Fibroblast of the conjunctiva (primary cell): ENCODE results near the gene WNT5A.

Experiments used
- DNase-seq: peaks from one replicate; pipeline ENCODE4 v3.0.0-alpha.2; 2010; ENCODE audit warnings: low read depth

The WNT5A gene

GRCh38 chr3:55486857-55487380 lies at the start of gene WNT5A:
TSS of gene WNT5A (minus strand) at chr3:55487306. CDS start at chr3:55486985, 321 bp downstream.
- DNase-seq: no peak

GRCh38 chr3:55534876-55535275 lies 47.8 kb upstream of the WNT5A start:
- no peak for DNase-seq

DNA sequence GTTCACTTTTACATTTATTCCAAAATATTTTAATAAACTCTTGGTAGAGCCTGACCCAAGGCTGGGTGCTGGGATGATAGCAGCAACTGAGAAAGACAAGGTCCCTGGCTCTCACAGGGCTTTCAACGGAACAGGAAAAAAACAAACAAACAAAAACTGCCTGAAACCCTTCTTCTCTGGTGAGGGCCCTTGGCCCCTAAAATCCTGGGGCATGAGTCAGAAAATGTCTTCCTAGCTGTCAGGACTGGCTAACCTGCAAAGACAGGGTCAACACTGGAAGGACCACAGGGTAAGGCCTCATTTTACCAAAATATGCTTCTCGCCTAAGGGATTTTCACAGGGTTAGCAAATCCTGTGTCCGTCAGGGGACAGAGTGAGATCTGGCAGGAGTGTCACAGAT lies 45.7 kb upstream of the WNT5A start:
- DNase-seq: no peak

DNA sequence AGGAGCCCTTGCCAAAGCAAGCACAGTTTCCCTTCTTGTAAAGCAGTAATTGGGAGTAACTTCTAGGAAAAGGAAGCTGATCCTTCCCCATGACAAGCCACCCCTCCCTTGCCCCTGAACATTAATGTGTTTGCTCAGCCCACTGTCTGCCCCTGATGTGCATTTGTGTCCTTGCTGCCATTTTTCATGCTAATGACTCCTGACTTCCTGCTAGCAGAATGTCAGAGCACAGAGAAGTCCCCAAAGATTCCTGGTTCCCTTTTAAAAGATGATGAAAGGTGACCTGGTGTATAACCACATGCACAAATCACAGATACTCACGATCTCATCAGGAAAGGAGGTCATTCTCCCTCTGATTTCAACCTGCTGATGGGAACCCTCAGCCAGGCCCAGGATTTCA lies 44.2 kb upstream of the WNT5A start:
- DNase-seq: no peak

DNA sequence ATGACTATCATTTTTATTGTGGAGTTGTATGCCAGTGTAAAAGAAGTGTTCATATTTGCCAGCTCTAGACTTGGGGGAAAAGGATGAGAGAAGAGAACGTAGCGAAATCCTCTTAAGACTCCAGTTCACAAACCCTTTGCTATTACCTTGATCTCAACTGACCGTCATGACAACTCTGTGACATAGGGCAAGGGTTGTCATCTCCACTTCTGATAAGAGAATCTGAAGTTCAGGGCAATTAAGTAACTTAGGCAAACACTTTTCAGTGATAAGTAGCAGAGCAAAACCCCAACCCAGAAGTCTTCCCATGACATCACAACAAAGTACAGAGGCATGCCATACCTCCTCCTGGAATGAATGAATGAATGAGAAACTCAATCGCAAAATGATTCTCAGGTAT lies 40.3 kb upstream of the WNT5A start:
- no peak for DNase-seq

GRCh38 chr3:55526332-55527030 lies 39.4 kb upstream of the WNT5A start:
- no peak for DNase-seq

DNA sequence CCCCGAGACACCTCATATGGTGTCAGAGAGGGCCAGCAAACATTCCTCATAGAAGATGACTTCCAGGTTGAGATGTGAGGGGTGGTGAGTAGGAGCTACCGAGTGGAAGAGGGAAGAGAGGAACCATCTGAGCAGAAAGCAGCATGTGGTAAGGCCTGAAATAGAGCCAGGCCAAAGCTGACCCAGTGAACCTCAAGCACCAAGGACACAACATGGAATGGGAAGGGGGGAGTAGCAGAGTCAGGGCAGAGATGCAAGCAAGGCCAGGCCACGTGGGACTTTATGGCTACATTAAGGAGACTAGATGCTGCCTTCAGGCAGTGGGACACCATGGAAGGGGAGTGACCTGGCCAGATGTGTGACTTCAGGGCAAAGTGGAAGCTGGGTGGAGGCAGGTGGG lies 38.3 kb upstream of the WNT5A start:
- DNase-seq: no peak

DNA sequence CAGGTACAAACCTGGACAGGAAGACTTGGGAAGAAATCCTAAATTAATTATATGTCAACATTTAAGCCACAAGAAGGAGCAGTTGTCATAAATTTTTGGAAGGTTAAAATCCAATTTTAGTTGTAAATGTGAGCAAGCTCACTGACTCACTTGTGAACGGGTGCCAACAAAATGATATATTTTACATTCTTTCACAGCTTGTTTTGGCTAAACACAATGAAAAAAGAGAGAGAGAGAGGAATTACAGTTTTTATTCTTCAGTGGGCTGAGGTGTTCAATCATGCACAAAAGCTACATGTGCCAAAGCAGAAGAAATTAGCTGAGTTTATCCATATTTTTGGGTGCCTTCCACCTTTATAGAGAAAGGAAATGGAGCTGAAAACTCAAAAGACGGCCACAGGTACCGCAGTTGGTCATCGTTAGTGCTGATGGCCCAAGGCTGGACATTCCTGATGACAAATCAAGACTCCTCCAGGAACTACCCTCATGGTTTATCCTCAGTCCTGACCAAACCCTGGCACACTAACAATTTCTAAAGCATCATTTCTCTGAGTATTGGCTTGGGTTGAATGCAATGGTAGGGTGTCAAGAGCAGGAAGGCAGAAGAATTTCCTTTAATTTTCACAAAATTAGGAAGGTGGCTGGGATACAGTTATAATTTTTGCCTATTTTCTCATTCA lies 37.6 kb upstream of the WNT5A start:
- DNase-seq: peak; percentile 37

GRCh38 chr3:55523471-55523870 lies 36.4 kb upstream of the WNT5A start:
- no peak for DNase-seq

DNA sequence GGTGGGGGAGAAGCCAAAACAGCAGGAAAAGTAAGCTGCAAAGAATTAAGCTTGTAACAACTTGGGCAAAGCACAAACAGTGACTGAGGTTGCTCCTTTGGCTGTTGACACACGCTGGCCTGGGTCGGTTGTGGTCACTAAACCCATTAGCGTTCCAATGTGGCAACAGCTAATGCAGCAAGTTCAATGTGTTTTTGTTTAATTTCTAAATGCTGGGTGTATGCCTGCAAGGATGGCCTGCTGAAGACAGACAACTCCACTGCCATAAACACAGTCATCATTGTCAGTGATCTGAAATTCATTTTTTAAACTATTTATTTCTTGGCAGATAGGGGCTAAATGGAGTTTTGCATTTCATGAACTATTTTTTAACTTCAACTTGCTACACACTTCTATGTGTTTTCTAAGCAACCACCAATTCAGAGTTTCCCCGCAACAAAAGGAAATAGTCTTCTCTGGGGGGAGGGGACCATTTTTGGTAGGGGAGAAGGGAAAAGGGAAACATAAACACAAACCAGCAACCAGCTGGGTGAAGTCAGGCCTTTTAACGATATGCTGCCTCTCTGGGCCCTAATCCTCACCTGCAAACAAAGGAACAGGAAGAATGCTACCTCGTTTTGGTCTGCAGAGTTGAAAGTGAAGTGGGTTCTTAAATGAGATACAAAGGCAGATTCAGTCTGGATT lies 34.8 kb upstream of the WNT5A start:
- peak; percentile 36 for DNase-seq

DNA sequence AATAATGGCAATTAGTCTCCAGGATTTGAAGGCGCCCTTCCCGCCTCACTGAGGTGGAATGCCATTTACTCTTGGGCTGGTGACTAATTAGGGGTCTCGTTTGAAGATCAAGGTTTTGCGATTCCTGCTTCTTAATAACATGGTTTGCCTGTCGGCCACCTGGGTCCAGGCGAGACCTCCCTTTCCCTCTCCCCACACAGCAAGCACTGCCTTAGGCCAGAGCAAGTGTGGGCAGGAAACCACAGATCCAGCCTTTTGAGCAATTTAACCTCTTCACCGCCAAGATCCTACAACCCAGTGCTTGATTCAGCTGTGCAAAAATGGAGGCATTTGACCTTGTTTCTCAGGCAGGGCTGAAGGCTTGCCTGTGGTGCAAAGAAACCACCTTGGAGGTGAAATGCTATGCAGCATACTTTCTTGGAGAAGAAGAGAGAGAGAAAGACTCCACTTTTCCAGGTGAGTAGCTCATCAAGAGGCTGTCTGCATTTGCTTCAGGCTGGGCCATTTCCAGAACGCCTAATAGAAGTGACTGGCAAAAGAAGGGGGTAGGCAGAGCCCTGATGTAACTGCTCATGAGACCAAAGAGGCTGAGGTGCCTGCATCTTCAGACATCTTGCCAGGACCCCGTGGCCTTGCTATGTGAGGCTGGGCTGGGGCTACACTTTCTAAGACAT lies 34.1 kb upstream of the WNT5A start:
- no peak for DNase-seq

GRCh38 chr3:55519019-55519418 lies 31.9 kb upstream of the WNT5A start:
- DNase-seq: no peak

DNA sequence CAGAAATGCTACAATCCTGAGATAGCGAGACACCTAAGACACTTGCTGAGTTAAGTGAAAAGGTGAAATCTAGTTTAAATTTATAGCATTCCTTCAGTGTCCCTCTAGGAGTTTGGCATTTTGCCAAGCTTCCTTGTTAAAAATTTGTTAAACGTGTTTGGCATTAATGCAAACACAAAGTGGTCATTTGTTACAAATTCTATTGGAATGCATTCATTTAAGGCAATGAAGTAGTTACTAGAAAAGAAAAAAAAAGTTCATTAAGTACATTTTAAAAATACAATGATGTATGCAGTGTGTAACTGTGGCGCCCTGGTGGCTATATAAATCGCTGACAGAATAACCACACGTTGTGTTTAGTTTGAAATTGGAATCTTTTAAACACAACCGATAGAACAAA lies 31.3 kb upstream of the WNT5A start:
- no peak for DNase-seq

GRCh38 chr3:55516392-55517030 lies 29.4 kb upstream of the WNT5A start:
- DNase-seq: no peak

DNA sequence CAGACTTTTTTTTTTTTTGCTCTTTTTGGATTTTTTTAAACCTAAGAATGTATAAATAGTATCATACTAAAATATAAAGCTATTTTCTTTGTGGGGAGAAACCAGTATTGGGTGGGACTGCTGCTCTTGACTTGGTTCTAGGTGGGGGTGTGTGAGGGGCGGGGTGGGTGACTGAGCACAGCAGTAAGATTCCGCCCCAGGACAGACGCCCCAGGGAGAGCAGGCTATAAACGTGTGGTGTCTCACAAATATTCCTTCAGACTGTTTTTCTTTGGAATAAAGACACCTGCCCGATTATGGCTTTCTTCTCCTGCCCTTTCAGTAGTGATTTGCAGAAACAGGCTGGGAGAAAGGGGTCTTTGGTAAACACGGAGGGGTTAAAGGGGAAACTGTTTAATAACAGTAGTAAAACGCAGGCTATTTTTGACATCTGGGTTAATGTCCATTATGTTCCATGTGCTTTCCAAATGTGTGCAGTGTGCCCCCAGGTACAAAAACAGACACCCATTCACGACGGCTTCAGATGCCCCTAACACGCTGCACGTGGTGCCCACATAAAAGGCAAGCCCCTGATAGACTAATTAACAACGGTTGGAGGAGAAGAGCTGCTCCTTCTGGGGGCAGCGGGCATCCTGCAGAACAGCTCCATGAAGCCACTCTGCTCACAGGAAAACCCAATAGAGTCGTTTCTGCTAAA lies 28.6 kb upstream of the WNT5A start:
- DNase-seq: no peak

- DNase-seq: no peak
Measured at GRCh38 chr3:55514962-55515361, 27.9 kb upstream of the WNT5A start.

DNA sequence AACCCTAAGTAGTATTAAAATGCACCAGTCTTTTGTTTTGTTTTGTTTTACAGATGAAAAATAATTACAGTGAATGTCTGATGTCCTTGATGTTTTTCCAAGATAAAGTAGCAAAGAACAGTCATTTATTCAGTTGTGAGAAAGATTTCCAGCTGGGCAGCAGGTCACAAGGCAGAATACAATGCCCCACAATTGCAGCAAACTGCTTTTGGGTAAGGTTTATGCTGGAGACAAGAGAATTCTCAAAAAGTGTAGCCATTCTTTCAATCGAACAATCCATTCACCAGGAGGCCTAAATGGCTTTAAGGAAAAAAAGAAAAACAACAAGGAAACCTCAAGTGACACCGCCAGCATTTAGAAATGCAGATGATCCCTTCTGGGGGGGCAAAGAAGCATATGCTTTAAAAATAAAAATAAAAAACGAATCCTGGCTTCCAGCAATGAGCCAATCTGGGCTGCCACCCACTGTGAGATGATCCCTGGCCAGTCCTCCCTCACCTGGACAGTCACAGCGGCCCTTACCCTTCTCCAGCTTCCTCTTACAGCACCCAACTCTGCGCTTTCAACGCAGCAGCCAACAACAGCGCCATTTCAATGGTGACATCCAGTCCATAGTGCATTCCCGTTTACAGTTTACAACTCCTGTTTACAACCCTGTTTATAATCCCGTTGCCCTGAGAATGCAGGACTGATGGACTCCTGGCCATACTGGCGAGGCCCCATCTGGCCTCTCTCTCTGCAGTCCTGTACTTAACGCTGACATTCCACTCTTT lies 25.7 kb upstream of the WNT5A start:
- DNase-seq: no peak

DNA sequence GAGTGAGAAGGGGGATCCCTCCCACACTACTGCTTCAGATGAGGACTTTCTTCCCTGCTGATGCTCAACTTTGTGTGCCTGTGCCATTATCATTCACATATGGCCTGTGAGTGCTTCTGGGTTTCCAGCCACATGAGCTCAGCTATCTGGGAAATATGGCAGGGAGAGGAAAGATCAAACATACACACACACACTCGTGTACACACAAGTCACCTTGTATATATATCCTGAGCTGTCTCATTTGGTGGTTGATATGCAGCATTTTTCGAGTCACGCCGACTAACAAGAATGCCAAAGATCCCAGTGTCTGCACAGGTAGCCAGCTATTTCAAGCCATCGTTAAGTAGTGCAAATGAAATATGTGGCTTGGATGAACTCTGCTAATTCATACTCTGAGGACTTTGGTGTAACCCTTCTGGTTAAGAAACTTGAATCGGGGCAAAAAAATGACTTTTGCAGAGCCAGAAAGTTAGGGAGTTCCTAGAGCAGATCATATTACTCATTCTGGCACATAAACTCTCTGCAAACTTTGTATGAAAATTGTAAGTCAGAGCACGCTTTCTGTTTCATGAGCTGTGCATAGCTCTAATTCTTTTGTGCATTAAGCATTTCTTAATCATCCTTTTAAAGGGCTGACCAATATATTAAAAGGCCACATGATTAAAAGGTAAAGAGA lies 24.9 kb upstream of the WNT5A start:
- peak; percentile 42 for DNase-seq

DNA sequence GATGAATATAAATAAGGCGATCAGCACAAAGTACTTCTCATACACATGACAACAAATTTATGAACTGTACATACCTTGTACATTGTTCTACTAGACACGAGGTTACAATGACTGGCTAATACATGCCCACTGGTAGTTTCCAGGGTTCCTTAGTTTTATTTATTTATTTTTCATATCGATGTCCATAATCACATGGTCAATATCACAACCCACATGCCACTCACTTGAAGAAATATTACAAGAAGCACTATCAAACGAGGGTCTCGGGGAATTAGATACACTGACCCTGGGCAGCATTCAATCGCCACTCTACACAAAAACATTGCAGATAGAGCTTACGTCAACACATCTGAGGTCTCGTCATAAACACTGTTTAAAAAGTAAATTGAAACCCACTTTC lies 21.2 kb upstream of the WNT5A start:
- no peak for DNase-seq

DNA sequence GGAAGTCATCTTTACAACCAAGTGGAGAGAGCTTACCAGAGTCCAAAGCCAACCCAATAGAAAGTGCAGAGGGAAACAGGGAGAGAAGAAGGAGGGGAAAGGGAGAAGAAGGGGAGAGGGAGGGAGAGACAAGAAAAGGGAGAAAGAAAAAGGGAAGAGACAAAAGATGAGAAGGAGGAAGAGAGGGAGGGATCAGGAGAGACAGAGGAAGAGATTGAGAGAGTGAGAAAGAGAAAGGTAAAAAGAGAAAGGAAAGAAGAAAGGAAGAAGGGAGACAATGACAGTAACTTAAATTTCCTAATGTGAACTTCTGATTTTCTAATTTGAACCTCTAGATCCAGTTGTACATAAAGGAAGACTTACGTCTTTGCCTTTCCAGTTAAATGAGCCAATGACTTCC lies 20.7 kb upstream of the WNT5A start:
- DNase-seq: no peak
